Measurements from ENCODE around the gene TSEN2.
"Not testable (repeated sequence)": the region's sequence is repeated elsewhere in the genome, so short reads cannot be mapped to it uniquely, and the experiment has no call there.

Gene TSEN2

GRCh38 chr3:12507591-12508281 is 23.5 kb downstream of the TSEN2 start:
- DNase-seq: no peak

- DNase-seq: no peak
These were observed 24.0 kb downstream of the TSEN2 start for GRCh38 chr3:12508291-12508700.

- no peak for DNase-seq
These were observed 25.2 kb downstream of the TSEN2 start for GRCh38 chr3:12509466-12509865.

GRCh38 chr3:12512534-12513118 is 28.3 kb downstream of the TSEN2 start:
- no peak for DNase-seq

- no peak for DNase-seq
These were observed 29.6 kb downstream of the TSEN2 start for GRCh38 chr3:12513694-12514446.

GRCh38 chr3:12515631-12516030 is 31.4 kb downstream of the TSEN2 start:
- no peak for DNase-seq

GRCh38 chr3:12516873-12517272 is 32.6 kb downstream of the TSEN2 start:
- no peak for DNase-seq

- no peak for DNase-seq
These were observed 34.2 kb downstream of the TSEN2 start for GRCh38 chr3:12518261-12519028.

GRCh38 chr3:12521010-12521409 is 36.7 kb downstream of the TSEN2 start:
- DNase-seq: no peak

GRCh38 chr3:12522721-12523120 is 38.4 kb downstream of the TSEN2 start:
- DNase-seq: no peak

GRCh38 chr3:12527757-12528143 is 43.5 kb downstream of the TSEN2 start:
- no peak for DNase-seq

- no peak for DNase-seq
These were observed 47.9 kb downstream of the TSEN2 start for GRCh38 chr3:12532182-12532581.

- DNase-seq: no peak
These were observed 52.1 kb downstream of the TSEN2 start for GRCh38 chr3:12536423-12536822.

GRCh38 chr3:12541625-12542024 is 57.3 kb downstream of the TSEN2 start:
- DNase-seq: no peak

GRCh38 chr3:12543497-12543896 is 59.2 kb downstream of the TSEN2 start:
- not testable (repeated sequence) for DNase-seq

- no peak for DNase-seq
These were observed 60.6 kb downstream of the TSEN2 start for GRCh38 chr3:12544652-12545472.

- peak; percentile 89 for DNase-seq
These were observed 61.2 kb downstream of the TSEN2 start, which contains the start of gene MKRN2OS for GRCh38 chr3:12545473-12545791. MKRN2OS (minus strand) TSS chr3:12545499; CDS start chr3:12545464, 35 bp downstream.

GRCh38 chr3:12549971-12550760 is 65.9 kb downstream of the TSEN2 start:
- no peak for DNase-seq

- DNase-seq: peak; percentile 16
These were observed 69.7 kb downstream of the TSEN2 start for GRCh38 chr3:12553921-12554391.

- DNase-seq: no peak
These were observed 72.0 kb downstream of the TSEN2 start for GRCh38 chr3:12556314-12556689.

- peak; percentile 82 for DNase-seq
These were observed 72.6 kb downstream of the TSEN2 start, which contains the start of gene MKRN2 for GRCh38 chr3:12556690-12557472. MKRN2 (plus strand) TSS chr3:12557087; CDS start chr3:12557151, 64 bp downstream.
